LoVo (cell line): ENCODE data around the gene TADA2A.

Experiments used
- DNase-seq: peaks from one replicate; pipeline ENCODE4 v3.0.0-alpha.2; 2016; ENCODE audit warnings: low spot score

The TADA2A gene

GRCh38 chr17:37406635-37407461 is at the start of gene TADA2A, which contains the start of gene ACACA:
Gene TADA2A (plus strand): TSS chr17:37406886. CDS start chr17:37411366, 4,480 bp downstream.
Gene ACACA (minus strand): TSS chr17:37406836. CDS start chr17:37406299, 537 bp downstream.
- DNase-seq = peak; percentile 86

GRCh38 chr17:37358098-37358829 is 48.4 kb upstream of the TADA2A start:
- DNase-seq = peak; percentile 29

- peak; percentile 91 for DNase-seq
Observed at GRCh38 chr17:37358830-37359681, 47.6 kb upstream of the TADA2A start.

- no peak for DNase-seq
Observed at GRCh38 chr17:37359682-37360188, 47.0 kb upstream of the TADA2A start.

- DNase-seq = no peak
Observed at GRCh38 chr17:37360632-37361031, 46.1 kb upstream of the TADA2A start.

- DNase-seq = no peak
Observed at GRCh38 chr17:37361543-37361942, 45.1 kb upstream of the TADA2A start.

- no peak for DNase-seq
Observed at GRCh38 chr17:37365589-37365988, 41.1 kb upstream of the TADA2A start.

GRCh38 chr17:37368577-37368976 is 38.1 kb upstream of the TADA2A start:
- DNase-seq = no peak

GRCh38 chr17:37373530-37374159 is 33.0 kb upstream of the TADA2A start:
- DNase-seq = peak; percentile 76

GRCh38 chr17:37375706-37376105 is 31.0 kb upstream of the TADA2A start, which contains the start of gene C17orf78:
Gene C17orf78 (plus strand): TSS chr17:37375985. CDS start chr17:37376093, 108 bp downstream.
- DNase-seq = no peak

- DNase-seq = no peak
Observed at GRCh38 chr17:37382056-37382455, 24.6 kb upstream of the TADA2A start.

GRCh38 chr17:37384560-37385149 is 22.0 kb upstream of the TADA2A start:
- no peak for DNase-seq

GRCh38 chr17:37385474-37385990 is 21.2 kb upstream of the TADA2A start:
- peak; percentile 12 for DNase-seq

GRCh38 chr17:37386462-37386861 is 20.2 kb upstream of the TADA2A start:
- DNase-seq = no peak

GRCh38 chr17:37388266-37388665 is 18.4 kb upstream of the TADA2A start:
- no peak for DNase-seq

- DNase-seq = no peak
Observed at GRCh38 chr17:37389160-37389559, 17.5 kb upstream of the TADA2A start.

GRCh38 chr17:37391146-37391545 is 15.5 kb upstream of the TADA2A start:
- DNase-seq = no peak

- DNase-seq = peak; percentile 33
Observed at GRCh38 chr17:37392024-37392590, 14.6 kb upstream of the TADA2A start.

- no peak for DNase-seq
Observed at GRCh38 chr17:37393352-37393751, 13.3 kb upstream of the TADA2A start.

GRCh38 chr17:37399265-37399803 is 7.4 kb upstream of the TADA2A start:
- DNase-seq = no peak
